GM23338 (cell line): Measurements from ENCODE around the gene RNF157. TPM values are rescaled to one million over a fixed set of nuclear protein-coding genes. Genes with fewer than 3 reads are reported as not detected.

Source experiments
- ATAC-seq: fragments of 200-7000 bp; cut with Tn5 transposase; 3 replicates; pipeline ENCODE4 v1.9.1; 2020
- DNase-seq: peaks from one replicate; pipeline ENCODE4 v3.0.0-alpha.2; 2015; ENCODE audit warnings: low spot score
- H2AFZ ChIP-seq: fragments of 200-600 bp; sonication (generic); 2 replicates; pipeline ENCODE4 v1.8.0; 2016; ENCODE audit warnings: antibody characterized with exemption, mild to moderate bottlenecking, moderate library complexity
- H3F3A ChIP-seq: fragments of 200-600 bp; sonication (generic); replicated peaks from 2 replicates; pipeline ENCODE4 v1.8.0; 2017; ENCODE audit warnings: antibody characterized with exemption, mixed run types, low read depth
- H3K27ac ChIP-seq: fragments of 200-600 bp; sonication (generic); 2 replicates; pipeline ENCODE4 v1.6.1; 2016; ENCODE audit warnings: low read depth
- H3K27me3 ChIP-seq: fragments of 200-600 bp; sonication (generic); 2 replicates; pipeline ENCODE4 v1.8.0; 2016; ENCODE audit warnings: mild to moderate bottlenecking, mixed run types, moderate library complexity; ENCODE audit not compliant: insufficient read depth
- H3K36me3 ChIP-seq: fragments of 200-600 bp; sonication (generic); 2 replicates; pipeline ENCODE4 v1.8.0; 2016; ENCODE audit warnings: mild to moderate bottlenecking; ENCODE audit not compliant: insufficient read depth
- H3K4me1 ChIP-seq: fragments of 200-600 bp; sonication (generic); 2 replicates; pipeline ENCODE4 v1.8.0; 2016; ENCODE audit warnings: mild to moderate bottlenecking, moderate library complexity; ENCODE audit not compliant: insufficient read depth
- H3K4me2 ChIP-seq: fragments of 200-600 bp; sonication (generic); 2 replicates; pipeline ENCODE4 v1.7.1; 2017; ENCODE audit warnings: mixed run types
- H3K4me3 ChIP-seq: fragments of 200-600 bp; sonication (generic); 2 replicates; pipeline ENCODE4 v1.6.1; 2016; ENCODE audit warnings: mixed run types
- H3K79me2 ChIP-seq: fragments of 200-600 bp; sonication (generic); replicated peaks from 2 replicates; pipeline ENCODE4 v1.8.0; 2017; ENCODE audit warnings: mild to moderate bottlenecking; ENCODE audit not compliant: insufficient read depth
- H3K9me2 ChIP-seq: fragments of 200-600 bp; sonication (generic); 2 replicates; pipeline ENCODE4 v1.8.0; 2017; ENCODE audit not compliant: insufficient read depth
- H4K20me1 ChIP-seq: fragments of 200-600 bp; sonication (generic); replicated peaks from 2 replicates; pipeline ENCODE4 v1.8.0; 2017; ENCODE audit warnings: mild to moderate bottlenecking; ENCODE audit not compliant: insufficient read depth
- H3K27ac Mint-ChIP-seq: 2 replicates; pipeline ENCODE4 v1.8.0; 2020; ENCODE audit warnings: inconsistent platforms, mild to moderate bottlenecking, moderate library complexity, mixed read lengths
- H3K27me3 Mint-ChIP-seq: 3 replicates; pipeline ENCODE4 v1.8.0; 2022; ENCODE audit warnings: low read depth, mild to moderate bottlenecking, moderate library complexity, mixed read lengths, inconsistent platforms; ENCODE audit not compliant: insufficient read depth, poor library complexity
- H3K36me3 Mint-ChIP-seq: 3 replicates; pipeline ENCODE4 v1.8.0; 2021; ENCODE audit warnings: low read depth, mild to moderate bottlenecking, inconsistent platforms, moderate library complexity, mixed read lengths
- H3K4me1 Mint-ChIP-seq: 3 replicates; pipeline ENCODE4 v1.8.0; 2020; ENCODE audit warnings: mild to moderate bottlenecking, inconsistent platforms, mixed read lengths
- H3K4me3 Mint-ChIP-seq: 3 replicates; pipeline ENCODE4 v1.8.0; 2021; ENCODE audit warnings: moderate library complexity, mild to moderate bottlenecking, inconsistent platforms, mixed read lengths
- H3K9me3 Mint-ChIP-seq: 3 replicates; pipeline ENCODE4 v1.8.0; 2020; ENCODE audit warnings: moderate library complexity, mild to moderate bottlenecking, inconsistent platforms, mixed read lengths
- EZH2 ChIP-seq: fragments of 200-600 bp; sonication (generic); IDR thresholded peaks from one replicate; pipeline ENCODE4 v1.8.0; 2017; ENCODE audit warnings: antibody characterized with exemption, mild to moderate bottlenecking, low read depth; ENCODE audit not compliant: unreplicated experiment
- JUNB ChIP-seq: IDR thresholded peaks from one replicate; pipeline ENCODE4 v1.6.1; 2016; ENCODE audit warnings: antibody characterized with exemption; ENCODE audit not compliant: unreplicated experiment
- NANOG ChIP-seq: IDR thresholded peaks from 2 replicates; pipeline ENCODE4 v1.6.1; 2016; ENCODE audit warnings: antibody characterized with exemption, borderline replicate concordance
- STAT1 ChIP-seq: IDR thresholded peaks from one replicate; pipeline ENCODE4 v1.6.1; 2016; ENCODE audit warnings: antibody characterized with exemption; ENCODE audit not compliant: unreplicated experiment
- polyA plus RNA-seq: library from polyadenylated mRNA; unstranded; fragments of >200 nt; fragmentation: Nextera tagmentation; extraction: Ambion mirVana; gene quantifications from 2 replicates; pipeline ENCODE4 v1.2.1, GENCODE V29; 2016
- total RNA-seq: library from RNA; depleted of rRNA; stranded (reverse); fragments of >200 nt; shearing (Covaris generic); gene quantifications from 2 replicates; pipeline ENCODE4 v1.2.3, GENCODE V29; 2014
- TF ChIP-seq, protein P1 (sequence below): fragments of 250-450 bp; sonication (Bioruptor Pico); IDR thresholded peaks from 2 replicates; pipeline ENCODE4 v1.5.0; 2020; ENCODE audit warnings: mild to moderate bottlenecking, moderate library complexity
- TF ChIP-seq, protein P2 (sequence below): IDR thresholded peaks from 2 replicates; pipeline ENCODE4 v1.6.1; 2016; ENCODE audit warnings: antibody characterized with exemption
- TF ChIP-seq, protein P3 (sequence below): IDR thresholded peaks from one replicate; pipeline ENCODE4 v1.6.1; 2018; ENCODE audit warnings: antibody characterized with exemption; ENCODE audit not compliant: unreplicated experiment

RNF157 gene
- total and polyA plus RNA-seq, 2 experiments from 2014 or later, result 7.8 to 11.7 TPM

DNA sequence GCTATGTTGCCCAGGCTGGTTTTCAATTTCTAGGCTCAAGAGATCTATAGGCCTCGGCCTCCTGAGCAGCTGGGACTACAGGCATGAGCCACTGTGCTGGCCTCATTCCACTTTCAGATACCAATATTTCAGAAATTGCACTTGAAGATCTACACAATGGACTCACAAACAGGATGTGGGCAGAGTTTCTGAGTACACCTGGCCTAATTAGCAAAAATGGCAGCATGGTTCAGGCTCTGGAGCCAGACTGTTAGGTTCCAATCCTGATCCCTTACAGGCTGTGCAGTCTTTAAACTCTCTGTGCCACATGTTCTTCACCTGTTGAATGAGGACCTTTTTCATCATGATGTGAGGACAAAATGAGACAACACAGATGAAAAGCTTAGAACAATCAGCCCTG, 32.2 kb downstream of the RNF157 start (continued):
- TF ChIP-seq, protein P1, sequence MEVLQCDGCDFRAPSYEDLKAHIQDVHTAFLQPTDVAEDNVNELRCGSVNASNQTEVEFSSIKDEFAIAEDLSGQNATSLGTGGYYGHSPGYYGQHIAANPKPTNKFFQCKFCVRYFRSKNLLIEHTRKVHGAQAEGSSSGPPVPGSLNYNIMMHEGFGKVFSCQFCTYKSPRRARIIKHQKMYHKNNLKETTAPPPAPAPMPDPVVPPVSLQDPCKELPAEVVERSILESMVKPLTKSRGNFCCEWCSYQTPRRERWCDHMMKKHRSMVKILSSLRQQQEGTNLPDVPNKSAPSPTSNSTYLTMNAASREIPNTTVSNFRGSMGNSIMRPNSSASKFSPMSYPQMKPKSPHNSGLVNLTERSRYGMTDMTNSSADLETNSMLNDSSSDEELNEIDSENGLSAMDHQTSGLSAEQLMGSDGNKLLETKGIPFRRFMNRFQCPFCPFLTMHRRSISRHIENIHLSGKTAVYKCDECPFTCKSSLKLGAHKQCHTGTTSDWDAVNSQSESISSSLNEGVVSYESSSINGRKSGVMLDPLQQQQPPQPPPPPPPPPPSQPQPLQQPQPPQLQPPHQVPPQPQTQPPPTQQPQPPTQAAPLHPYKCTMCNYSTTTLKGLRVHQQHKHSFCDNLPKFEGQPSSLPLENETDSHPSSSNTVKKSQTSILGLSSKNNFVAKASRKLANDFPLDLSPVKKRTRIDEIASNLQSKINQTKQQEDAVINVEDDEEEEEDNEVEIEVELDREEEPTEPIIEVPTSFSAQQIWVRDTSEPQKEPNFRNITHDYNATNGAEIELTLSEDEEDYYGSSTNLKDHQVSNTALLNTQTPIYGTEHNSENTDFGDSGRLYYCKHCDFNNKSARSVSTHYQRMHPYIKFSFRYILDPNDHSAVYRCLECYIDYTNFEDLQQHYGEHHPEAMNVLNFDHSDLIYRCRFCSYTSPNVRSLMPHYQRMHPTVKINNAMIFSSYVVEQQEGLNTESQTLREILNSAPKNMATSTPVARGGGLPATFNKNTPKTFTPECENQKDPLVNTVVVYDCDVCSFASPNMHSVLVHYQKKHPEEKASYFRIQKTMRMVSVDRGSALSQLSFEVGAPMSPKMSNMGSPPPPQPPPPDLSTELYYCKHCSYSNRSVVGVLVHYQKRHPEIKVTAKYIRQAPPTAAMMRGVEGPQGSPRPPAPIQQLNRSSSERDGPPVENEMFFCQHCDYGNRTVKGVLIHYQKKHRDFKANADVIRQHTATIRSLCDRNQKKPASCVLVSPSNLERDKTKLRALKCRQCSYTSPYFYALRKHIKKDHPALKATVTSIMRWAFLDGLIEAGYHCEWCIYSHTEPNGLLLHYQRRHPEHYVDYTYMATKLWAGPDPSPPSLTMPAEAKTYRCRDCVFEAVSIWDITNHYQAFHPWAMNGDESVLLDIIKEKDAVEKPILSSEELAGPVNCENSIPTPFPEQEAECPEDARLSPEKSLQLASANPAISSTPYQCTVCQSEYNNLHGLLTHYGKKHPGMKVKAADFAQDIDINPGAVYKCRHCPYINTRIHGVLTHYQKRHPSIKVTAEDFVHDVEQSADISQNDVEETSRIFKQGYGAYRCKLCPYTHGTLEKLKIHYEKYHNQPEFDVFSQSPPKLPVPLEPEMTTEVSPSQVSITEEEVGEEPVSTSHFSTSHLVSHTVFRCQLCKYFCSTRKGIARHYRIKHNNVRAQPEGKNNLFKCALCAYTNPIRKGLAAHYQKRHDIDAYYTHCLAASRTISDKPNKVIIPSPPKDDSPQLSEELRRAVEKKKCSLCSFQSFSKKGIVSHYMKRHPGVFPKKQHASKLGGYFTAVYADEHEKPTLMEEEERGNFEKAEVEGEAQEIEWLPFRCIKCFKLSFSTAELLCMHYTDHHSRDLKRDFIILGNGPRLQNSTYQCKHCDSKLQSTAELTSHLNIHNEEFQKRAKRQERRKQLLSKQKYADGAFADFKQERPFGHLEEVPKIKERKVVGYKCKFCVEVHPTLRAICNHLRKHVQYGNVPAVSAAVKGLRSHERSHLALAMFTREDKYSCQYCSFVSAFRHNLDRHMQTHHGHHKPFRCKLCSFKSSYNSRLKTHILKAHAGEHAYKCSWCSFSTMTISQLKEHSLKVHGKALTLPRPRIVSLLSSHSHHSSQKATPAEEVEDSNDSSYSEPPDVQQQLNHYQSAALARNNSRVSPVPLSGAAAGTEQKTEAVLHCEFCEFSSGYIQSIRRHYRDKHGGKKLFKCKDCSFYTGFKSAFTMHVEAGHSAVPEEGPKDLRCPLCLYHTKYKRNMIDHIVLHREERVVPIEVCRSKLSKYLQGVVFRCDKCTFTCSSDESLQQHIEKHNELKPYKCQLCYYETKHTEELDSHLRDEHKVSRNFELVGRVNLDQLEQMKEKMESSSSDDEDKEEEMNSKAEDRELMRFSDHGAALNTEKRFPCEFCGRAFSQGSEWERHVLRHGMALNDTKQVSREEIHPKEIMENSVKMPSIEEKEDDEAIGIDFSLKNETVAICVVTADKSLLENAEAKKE, result no peak
- TF ChIP-seq NANOG, result no peak
- no peak for TF ChIP-seq JUNB
- no peak for TF ChIP-seq EZH2
- TF ChIP-seq, protein P2, sequence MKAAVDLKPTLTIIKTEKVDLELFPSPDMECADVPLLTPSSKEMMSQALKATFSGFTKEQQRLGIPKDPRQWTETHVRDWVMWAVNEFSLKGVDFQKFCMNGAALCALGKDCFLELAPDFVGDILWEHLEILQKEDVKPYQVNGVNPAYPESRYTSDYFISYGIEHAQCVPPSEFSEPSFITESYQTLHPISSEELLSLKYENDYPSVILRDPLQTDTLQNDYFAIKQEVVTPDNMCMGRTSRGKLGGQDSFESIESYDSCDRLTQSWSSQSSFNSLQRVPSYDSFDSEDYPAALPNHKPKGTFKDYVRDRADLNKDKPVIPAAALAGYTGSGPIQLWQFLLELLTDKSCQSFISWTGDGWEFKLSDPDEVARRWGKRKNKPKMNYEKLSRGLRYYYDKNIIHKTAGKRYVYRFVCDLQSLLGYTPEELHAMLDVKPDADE, result no peak

DNA sequence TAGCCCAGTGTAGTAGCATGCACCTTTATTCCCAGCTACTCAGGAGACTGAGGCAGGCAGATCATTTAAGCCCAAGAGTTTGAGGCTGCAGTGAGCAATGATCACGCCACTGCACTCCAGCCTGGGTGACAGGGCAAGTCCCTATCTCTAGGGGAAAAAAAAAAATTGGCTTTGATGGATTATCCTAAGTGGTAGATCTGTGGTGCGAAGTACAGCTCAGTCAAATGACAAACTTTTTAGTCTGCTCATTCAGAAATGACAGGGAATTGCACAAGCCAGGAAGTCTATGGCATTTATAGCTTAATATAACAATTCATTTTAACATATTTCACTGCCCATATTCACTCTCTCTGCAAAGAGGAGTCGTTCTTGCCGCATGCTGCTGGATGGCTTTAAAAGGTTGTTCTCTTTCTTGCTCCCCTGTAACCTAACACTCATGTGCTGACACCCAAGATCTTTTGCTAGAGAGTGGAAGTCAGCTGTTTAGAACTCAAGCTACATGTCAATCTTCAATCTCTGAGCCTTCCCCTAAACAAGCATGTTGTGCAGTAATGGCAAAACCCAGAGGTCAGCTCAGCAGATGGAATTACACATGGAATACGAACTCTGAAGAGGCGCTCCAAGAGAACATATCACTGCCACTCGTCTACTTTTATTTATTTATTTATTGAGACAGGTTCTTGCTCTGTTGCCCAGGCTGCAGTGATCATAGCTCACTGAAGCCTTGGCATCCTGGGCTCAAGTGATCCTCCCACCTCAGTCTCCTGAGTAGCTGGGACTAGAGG, 32.8 kb downstream of the RNF157 start:
- Histone ChIP-seq H3K4me2 (no peak overlapping the region), H3K4me1 (0 out of 2 replicates have a peak, but pooled peaks cover 1% of the 10 kb centered on the region), H3K79me2 (no peaks in the 10 kb centered on the region), H3K27ac (no peak overlapping the region), H4K20me1 (no peaks in the 10 kb centered on the region), H2AFZ (no peak overlapping the region), H3K36me3 (no peaks in the 10 kb centered on the region), H3F3A (0 out of 2 replicates have a peak, but pooled peaks cover 10% of the 10 kb centered on the region), H3K4me3 (no peak overlapping the region), H3K27me3 (no peaks in the 10 kb centered on the region), H3K9me2 (no peaks in the 10 kb centered on the region)
- no peak overlapping the region for H3K27ac Mint-ChIP-seq
- no peak for DNase-seq
- H3K27me3 Mint-ChIP-seq, result peaks cover 2% of the 10 kb centered on the region
- ATAC-seq, result no peak
- no peak overlapping the region for H3K4me3 Mint-ChIP-seq
- H3K9me3 Mint-ChIP-seq, result no peaks in the 10 kb centered on the region
- H3K36me3 Mint-ChIP-seq, result no peaks in the 10 kb centered on the region
- H3K4me1 Mint-ChIP-seq, result peaks cover 5% of the 10 kb centered on the region; the same call in 1 of the 3 replicates
- no peak for TF ChIP-seq STAT1
- TF ChIP-seq, protein P3, sequence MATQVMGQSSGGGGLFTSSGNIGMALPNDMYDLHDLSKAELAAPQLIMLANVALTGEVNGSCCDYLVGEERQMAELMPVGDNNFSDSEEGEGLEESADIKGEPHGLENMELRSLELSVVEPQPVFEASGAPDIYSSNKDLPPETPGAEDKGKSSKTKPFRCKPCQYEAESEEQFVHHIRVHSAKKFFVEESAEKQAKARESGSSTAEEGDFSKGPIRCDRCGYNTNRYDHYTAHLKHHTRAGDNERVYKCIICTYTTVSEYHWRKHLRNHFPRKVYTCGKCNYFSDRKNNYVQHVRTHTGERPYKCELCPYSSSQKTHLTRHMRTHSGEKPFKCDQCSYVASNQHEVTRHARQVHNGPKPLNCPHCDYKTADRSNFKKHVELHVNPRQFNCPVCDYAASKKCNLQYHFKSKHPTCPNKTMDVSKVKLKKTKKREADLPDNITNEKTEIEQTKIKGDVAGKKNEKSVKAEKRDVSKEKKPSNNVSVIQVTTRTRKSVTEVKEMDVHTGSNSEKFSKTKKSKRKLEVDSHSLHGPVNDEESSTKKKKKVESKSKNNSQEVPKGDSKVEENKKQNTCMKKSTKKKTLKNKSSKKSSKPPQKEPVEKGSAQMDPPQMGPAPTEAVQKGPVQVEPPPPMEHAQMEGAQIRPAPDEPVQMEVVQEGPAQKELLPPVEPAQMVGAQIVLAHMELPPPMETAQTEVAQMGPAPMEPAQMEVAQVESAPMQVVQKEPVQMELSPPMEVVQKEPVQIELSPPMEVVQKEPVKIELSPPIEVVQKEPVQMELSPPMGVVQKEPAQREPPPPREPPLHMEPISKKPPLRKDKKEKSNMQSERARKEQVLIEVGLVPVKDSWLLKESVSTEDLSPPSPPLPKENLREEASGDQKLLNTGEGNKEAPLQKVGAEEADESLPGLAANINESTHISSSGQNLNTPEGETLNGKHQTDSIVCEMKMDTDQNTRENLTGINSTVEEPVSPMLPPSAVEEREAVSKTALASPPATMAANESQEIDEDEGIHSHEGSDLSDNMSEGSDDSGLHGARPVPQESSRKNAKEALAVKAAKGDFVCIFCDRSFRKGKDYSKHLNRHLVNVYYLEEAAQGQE, result no peak
- TF ChIP-seq JUNB, result no peak
- TF ChIP-seq, protein P2, result no peak
- no peak for TF ChIP-seq EZH2
